Measurements from ENCODE around the gene FAF1. TPM values are rescaled to one million over a fixed set of nuclear protein-coding genes. Genes with fewer than 3 reads are reported as not detected.

Gene FAF1
- total and polyA plus RNA-seq, 9 of the 15 experiments (the other 6 are each of a cell fraction or from before 2014, with no cell fraction given): 48.7 to 225 (median 118) TPM

DNA sequence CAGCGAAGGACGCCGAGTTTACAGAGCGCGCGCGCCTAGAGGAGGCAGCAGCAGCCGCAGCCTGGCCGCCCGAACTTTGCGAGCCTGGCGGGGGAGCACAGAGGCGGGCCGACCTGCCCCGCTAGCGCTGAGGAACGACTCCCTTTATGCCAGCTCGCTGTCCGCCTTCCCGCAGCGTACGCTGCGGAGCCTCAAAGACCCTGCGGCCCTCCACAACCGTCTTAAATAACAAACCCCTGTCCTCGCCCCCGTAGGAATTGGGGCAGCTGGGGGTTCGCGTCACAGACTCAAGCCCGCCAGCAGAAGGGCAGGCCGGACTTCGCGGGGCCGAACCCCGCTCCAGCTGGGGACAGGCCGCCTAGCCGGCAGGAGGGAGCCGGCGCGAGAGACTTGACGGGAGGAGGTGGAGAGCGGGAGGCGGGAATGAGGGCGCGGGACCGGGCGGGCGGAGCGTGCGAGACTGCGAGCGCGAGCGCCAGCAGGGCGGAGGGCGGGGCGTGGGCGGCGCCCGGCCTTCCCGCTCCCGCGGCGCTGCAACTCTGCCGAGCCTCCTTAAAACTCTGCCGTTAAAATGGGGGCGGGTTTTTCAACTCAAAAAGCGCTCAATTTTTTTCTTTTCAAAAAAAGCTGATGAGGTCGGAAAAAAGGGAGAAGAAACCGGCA, 8.2 kb upstream of the FAF1 start (continued):
- no peak for TF ChIP-seq CTCFL (IDR thresholded peaks at IDR 0.05; ENCODE audit: borderline replicate concordance, insufficient read depth, low read depth, low read length, poor library complexity, severe bottlenecking)
- TF ChIP-seq SIN3A (IDR thresholded peaks at IDR 0.05; ENCODE audit: borderline replicate concordance in 2 of 2, control insufficient read depth in 1 of 2, low read depth in 2 of 2, low read length in 2 of 2): peak in 1 of 2 experiments; percentile 42; a peak in 1 of 4 replicates
- TF ChIP-seq POLR2G (IDR thresholded peaks at IDR 0.05; ENCODE audit: low read depth, low read length): peak; percentile 97
- TF ChIP-seq TBP (optimal IDR thresholded peaks at IDR 0.05; ENCODE audit: low read depth, low read length): peak; percentile 89
- no peak for TF ChIP-seq ZNF318 (IDR thresholded peaks at IDR 0.05; ENCODE audit: borderline replicate concordance in 1 of 2, low read depth in 1 of 2)
- TF ChIP-seq, protein P1, sequence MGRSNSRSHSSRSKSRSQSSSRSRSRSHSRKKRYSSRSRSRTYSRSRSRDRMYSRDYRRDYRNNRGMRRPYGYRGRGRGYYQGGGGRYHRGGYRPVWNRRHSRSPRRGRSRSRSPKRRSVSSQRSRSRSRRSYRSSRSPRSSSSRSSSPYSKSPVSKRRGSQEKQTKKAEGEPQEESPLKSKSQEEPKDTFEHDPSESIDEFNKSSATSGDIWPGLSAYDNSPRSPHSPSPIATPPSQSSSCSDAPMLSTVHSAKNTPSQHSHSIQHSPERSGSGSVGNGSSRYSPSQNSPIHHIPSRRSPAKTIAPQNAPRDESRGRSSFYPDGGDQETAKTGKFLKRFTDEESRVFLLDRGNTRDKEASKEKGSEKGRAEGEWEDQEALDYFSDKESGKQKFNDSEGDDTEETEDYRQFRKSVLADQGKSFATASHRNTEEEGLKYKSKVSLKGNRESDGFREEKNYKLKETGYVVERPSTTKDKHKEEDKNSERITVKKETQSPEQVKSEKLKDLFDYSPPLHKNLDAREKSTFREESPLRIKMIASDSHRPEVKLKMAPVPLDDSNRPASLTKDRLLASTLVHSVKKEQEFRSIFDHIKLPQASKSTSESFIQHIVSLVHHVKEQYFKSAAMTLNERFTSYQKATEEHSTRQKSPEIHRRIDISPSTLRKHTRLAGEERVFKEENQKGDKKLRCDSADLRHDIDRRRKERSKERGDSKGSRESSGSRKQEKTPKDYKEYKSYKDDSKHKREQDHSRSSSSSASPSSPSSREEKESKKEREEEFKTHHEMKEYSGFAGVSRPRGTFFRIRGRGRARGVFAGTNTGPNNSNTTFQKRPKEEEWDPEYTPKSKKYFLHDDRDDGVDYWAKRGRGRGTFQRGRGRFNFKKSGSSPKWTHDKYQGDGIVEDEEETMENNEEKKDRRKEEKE (IDR thresholded peaks at IDR 0.05; ENCODE audit: borderline replicate concordance in 1 of 2, control insufficient read depth in 1 of 2, low read depth in 2 of 2, low read length in 1 of 2): no peak
- TF ChIP-seq HNRNPUL1 (IDR thresholded peaks at IDR 0.05; ENCODE audit: low read length): no peak
- no peak for TF ChIP-seq ZFP30 (CRISPR knock-in tag; IDR thresholded peaks at IDR 0.05; ENCODE audit: borderline replicate concordance)
- TF ChIP-seq ZNF274 (IDR thresholded peaks at IDR 0.05; ENCODE audit: borderline replicate concordance, low read depth, low read length): no peak
- no peak for TF ChIP-seq EHMT2 (IDR thresholded peaks at IDR 0.05)

Data from K562 (cell line).